ENCODE measurements around the gene PKM. TPM values are rescaled to one million over a fixed set of nuclear protein-coding genes. Genes with fewer than 3 reads are reported as not detected.
A peak's percentile ranks its signal among the peaks of the same experiment; 100 is the strongest.

PKM gene
- total RNA-seq, 4 donors from 2014 or later = 307 to 392 (median 318) TPM

DNA sequence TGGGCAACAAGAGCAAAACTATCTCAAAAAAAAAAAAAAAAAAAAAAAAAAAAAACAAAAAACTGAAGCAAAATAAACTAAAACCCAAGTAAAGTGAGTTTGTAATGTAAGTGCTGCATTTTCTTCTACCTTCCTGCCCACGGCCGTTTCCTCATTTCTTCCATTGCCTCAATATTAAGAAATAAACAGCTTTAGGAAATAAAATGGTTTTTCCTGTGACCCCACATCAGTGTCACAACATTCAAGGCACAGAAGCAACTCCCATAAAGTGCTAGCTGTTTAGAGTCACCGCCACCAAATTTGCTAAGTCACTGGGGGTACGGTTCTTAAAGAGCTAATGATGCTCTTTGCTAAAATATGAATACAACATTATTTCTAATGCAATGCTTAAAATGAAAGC, 3.3 kb downstream of the PKM start:
- H3K4me3 ChIP-seq = peak overlapping the region in 2 of 4 donors; percentile 22 to 89
- TF ChIP-seq POLR2A (IDR thresholded peaks at IDR 0.05) = no peak
- TF ChIP-seq, protein P1, sequence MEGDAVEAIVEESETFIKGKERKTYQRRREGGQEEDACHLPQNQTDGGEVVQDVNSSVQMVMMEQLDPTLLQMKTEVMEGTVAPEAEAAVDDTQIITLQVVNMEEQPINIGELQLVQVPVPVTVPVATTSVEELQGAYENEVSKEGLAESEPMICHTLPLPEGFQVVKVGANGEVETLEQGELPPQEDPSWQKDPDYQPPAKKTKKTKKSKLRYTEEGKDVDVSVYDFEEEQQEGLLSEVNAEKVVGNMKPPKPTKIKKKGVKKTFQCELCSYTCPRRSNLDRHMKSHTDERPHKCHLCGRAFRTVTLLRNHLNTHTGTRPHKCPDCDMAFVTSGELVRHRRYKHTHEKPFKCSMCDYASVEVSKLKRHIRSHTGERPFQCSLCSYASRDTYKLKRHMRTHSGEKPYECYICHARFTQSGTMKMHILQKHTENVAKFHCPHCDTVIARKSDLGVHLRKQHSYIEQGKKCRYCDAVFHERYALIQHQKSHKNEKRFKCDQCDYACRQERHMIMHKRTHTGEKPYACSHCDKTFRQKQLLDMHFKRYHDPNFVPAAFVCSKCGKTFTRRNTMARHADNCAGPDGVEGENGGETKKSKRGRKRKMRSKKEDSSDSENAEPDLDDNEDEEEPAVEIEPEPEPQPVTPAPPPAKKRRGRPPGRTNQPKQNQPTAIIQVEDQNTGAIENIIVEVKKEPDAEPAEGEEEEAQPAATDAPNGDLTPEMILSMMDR (IDR thresholded peaks at IDR 0.05) = no peak
- peaks cover 4 to 53% (median 13%) of the 10 kb centered on the region in 4 donors for H3K4me1 ChIP-seq
- peak overlapping the region in 3 of 4 donors; percentile 86 to 98 (median 97) for H3K27ac ChIP-seq
- no peaks in the 10 kb centered on the region for H3K27me3 ChIP-seq
- no peak for DNase-seq
- H3K9me3 ChIP-seq = no peaks in the 10 kb centered on the region
- H3K36me3 ChIP-seq = no peaks in the 10 kb centered on the region

DNA sequence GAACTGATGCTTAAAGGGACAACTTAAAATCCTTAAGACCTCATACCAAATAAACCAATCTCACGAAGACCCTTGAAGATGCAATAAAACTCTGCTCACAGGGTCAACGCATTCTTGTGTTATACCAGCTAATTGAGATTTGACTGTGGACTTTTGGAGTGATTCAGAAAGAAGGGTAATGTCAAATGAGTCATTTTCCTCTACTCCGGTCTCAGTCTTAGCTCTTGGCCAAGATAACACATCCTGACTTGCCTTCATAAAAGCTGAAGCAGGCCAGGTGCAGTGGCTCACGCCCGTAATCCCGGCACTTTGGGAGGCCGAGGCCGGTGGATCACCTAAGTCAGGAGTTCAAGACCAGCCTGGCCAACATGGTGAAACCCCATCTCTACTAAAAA, 3.8 kb downstream of the PKM start:
- no peaks in the 10 kb centered on the region for H3K27me3 ChIP-seq
- no peak overlapping the region for H3K4me3 ChIP-seq
- no peaks in the 10 kb centered on the region for H3K9me3 ChIP-seq
- peaks cover 4 to 53% (median 13%) of the 10 kb centered on the region in 4 donors for H3K4me1 ChIP-seq
- TF ChIP-seq POLR2A (IDR thresholded peaks at IDR 0.05) = no peak
- TF ChIP-seq, protein P1 (IDR thresholded peaks at IDR 0.05) = no peak
- no peaks in the 10 kb centered on the region for H3K36me3 ChIP-seq
- peak in 1 of 3 donors; percentile 65 for DNase-seq
- H3K27ac ChIP-seq = peak overlapping the region; percentile 3 to 97 (median 68)

DNA sequence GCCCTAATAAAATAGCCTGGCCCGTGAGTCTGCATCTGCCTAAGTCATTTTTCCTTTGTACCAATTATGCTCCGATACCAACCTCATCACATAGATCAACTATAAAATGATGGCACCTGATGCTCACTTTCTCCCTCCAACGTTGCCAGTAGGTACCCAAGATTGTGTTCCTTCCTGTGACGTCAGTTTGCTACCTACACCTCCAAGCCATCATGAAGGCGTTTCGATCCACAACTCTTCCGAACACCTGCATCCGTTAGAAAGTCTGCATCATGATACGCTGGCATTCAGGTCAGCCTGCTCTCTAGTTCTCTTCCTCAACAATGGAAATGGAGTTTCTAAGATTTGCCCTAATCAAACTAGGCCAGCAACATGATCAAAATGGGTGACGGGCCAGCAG, 7.7 kb downstream of the PKM start:
- Histone ChIP-seq H3K27me3 (no peaks in the 10 kb centered on the region), H3K36me3 (peaks cover 0 to 13% (median 0%) of the 10 kb centered on the region in 3 donors), H3K4me3 (no peak overlapping the region), H3K4me1 (peaks cover 4 to 35% (median 11%) of the 10 kb centered on the region in 4 donors), H3K9me3 (no peaks in the 10 kb centered on the region), H3K27ac (no peak overlapping the region)
- no peak for DNase-seq
- TF ChIP-seq, protein P1 (IDR thresholded peaks at IDR 0.05) = no peak
- TF ChIP-seq POLR2A (IDR thresholded peaks at IDR 0.05) = no peak

DNA sequence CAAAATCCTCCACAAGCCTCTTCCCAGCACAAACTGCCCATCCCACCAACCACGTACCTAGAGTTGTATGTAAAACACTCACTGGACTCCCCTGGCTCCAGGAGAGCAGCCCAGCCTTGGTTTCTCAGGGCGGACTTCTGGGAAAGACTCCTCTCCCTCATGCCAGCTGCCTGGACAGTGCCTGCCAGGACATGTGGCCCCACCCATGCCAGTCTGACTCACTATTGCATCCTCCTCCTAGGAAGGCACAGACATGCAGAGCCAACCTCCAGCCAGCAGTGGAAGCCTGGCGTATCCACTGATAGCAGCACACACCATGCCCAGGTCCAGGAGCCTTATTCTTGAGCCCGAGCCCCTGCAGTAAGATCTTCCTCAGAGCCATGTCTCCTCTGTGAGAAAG, 8.6 kb downstream of the PKM start:
- H3K4me1 ChIP-seq = peaks cover 4 to 26% (median 11%) of the 10 kb centered on the region in 4 donors
- H3K9me3 ChIP-seq = no peaks in the 10 kb centered on the region
- TF ChIP-seq, protein P1 (IDR thresholded peaks at IDR 0.05) = peak in 1 of 6 experiments; percentile 5
- TF ChIP-seq POLR2A (IDR thresholded peaks at IDR 0.05) = no peak
- H3K4me3 ChIP-seq = no peak overlapping the region
- peak overlapping the region in 1 of 4 donors; percentile 21 for H3K27ac ChIP-seq
- DNase-seq = peak in 2 of 3 donors; percentile 69 to 77
- H3K27me3 ChIP-seq = no peaks in the 10 kb centered on the region
- H3K36me3 ChIP-seq = peaks cover 0 to 22% (median 0%) of the 10 kb centered on the region in 3 donors

DNA sequence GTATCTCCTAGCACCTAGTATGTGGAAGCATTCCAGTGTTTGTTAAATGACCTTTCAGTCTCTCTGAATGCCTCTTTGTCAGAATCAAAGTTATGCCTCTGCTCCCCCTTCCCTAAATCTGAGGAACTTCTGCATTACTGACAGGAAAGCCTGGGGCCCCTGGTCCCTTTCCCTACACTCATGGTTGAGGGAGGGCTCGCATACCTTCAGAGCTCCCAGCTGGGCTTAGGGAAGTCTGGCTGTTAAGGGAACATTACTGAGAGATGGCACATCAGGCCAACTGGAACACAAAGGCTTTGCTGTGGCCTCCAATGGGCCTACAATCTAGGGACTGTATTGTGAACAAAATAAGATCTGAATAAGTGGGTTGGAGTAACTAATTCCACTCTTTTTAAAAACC, 10.3 kb downstream of the PKM start:
- Histone ChIP-seq H3K9me3 (no peaks in the 10 kb centered on the region), H3K4me3 (no peak overlapping the region), H3K4me1 (peaks cover 0 to 16% (median 0%) of the 10 kb centered on the region in 4 donors), H3K27me3 (no peaks in the 10 kb centered on the region), H3K36me3 (peaks cover 0 to 38% (median 0%) of the 10 kb centered on the region in 3 donors), H3K27ac (no peak overlapping the region)
- TF ChIP-seq, protein P1 (IDR thresholded peaks at IDR 0.05) = no peak
- no peak for TF ChIP-seq POLR2A (IDR thresholded peaks at IDR 0.05)
- peak in 1 of 3 donors; percentile 25 for DNase-seq

Data from Peyer's patch (tissue), 4 donors.